ENCODE results near the gene HEMK1. TPM values are rescaled to one million over a fixed set of nuclear protein-coding genes. Genes with fewer than 3 reads are reported as not detected.

The HEMK1 gene
- total RNA-seq, 1 experiment from 2014 or later: 12.5 TPM

DNA sequence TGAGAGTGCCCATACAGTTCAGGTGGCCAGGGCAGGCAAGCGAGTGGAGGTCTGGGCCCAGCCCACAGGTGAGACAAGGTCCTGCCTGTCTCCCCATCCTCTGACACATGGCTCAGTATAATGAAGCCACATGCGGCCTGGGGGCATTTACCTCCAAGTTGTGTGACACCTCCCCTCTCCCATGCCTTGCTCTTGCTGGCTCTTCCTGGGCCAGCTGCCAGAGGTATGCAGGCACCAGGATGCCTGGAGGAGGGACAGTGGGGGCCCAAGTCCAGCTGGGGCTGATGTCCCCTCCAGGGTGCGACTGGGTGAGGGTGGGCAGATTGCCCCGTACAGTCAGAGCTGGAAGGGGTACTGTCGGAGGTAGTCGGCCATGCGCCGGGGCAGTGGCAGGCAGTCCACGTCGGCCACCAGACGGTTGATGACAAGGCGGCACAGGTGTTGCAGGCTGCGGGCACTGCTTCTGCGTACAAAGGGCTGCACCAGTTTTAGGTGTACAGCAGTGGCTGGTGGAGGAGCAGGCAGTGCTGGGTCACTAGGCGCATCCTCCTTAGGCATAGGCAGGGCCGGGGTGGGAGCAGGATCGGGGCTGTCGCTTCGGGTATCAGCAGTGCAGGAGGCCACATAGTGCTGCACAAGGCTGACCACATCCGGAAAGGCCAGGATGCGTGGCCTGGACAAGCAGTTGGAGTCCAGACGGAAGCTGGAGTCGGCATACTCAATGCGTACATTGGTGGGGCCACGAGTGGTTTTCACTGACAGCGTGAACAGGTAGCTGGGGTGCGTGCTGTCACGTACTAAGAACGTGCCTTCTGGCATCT lies 38.2 kb downstream of the HEMK1 start:
- peaks cover 30% of the 10 kb centered on the region for H3K27me3 Mint-ChIP-seq (ENCODE audit: low read depth)
- no peak overlapping the region for H3K27ac ChIP-seq (ENCODE audit: insufficient read length, low read depth, low read length)
- H2BK120ac ChIP-seq (ENCODE audit: low read depth, low read length, poor library complexity, severe bottlenecking): no peak overlapping the region
- H3K79me1 ChIP-seq (ENCODE audit: insufficient read depth, low read depth, low read length, poor library complexity, severe bottlenecking): no peaks in the 10 kb centered on the region
- no peak overlapping the region for H3K4me3 Mint-ChIP-seq
- no peak overlapping the region for H4K91ac ChIP-seq (ENCODE audit: insufficient read length, low read depth, low read length)
- H3K4me1 Mint-ChIP-seq: peaks cover 13 to 16% of the 10 kb centered on the region in 2 experiments
- H3K4ac ChIP-seq (ENCODE audit: low read depth, low read length): no peak overlapping the region
- H3K14ac ChIP-seq (ENCODE audit: insufficient read depth, low read length): no peak overlapping the region
- peaks cover 5% of the 10 kb centered on the region; the same call in 1 of the 2 replicates for H3K27me3 ChIP-seq (ENCODE audit: insufficient read depth, low read length)
- no peak overlapping the region for H3K4me2 ChIP-seq (ENCODE audit: insufficient read depth, insufficient read length, low read length)
- peaks cover 0 to 1% (median 0%) of the 10 kb centered on the region in 3 experiments; a peak in 1 of 7 replicates for H3K36me3 Mint-ChIP-seq (ENCODE audit: insufficient read depth in 1 of 3, low read depth in 3 of 3)
- H3K79me2 ChIP-seq (ENCODE audit: insufficient read depth, low read length): no peaks in the 10 kb centered on the region
- H3K9ac ChIP-seq (ENCODE audit: extremely low read depth, insufficient read length, low read length): no peak overlapping the region
- no peak overlapping the region for H2BK5ac ChIP-seq (ENCODE audit: insufficient read length, low read length)
- no peak overlapping the region for H4K8ac ChIP-seq (replicated peaks; ENCODE audit: insufficient read length, low read depth, low read length)
- WGBS (ENCODE audit: extremely low coverage, insufficient read length, low lambda C conversion rate): no CpG with 5 or more reads among the region's 29 CpGs
- H3K27ac Mint-ChIP-seq: no peak overlapping the region
- H2BK20ac ChIP-seq (ENCODE audit: low read depth, low read length, poor library complexity, severe bottlenecking): no peak overlapping the region
- no peaks in the 10 kb centered on the region for H3K9me3 Mint-ChIP-seq
- H4K20me1 ChIP-seq (ENCODE audit: control insufficient read depth, insufficient read depth, insufficient read length): no peaks in the 10 kb centered on the region
- H2AFZ ChIP-seq (ENCODE audit: low read length): no peak overlapping the region
- no peak overlapping the region for H4K5ac ChIP-seq (ENCODE audit: insufficient read length, low read depth, low read length)
- no peak overlapping the region for H2AK5ac ChIP-seq (ENCODE audit: insufficient read length, low read length)
- no peak overlapping the region for H3T11ph ChIP-seq (ENCODE audit: low read length)
- no peak overlapping the region for H3K18ac ChIP-seq (ENCODE audit: insufficient read length, low read depth, low read length)
- TF ChIP-seq, protein P1, sequence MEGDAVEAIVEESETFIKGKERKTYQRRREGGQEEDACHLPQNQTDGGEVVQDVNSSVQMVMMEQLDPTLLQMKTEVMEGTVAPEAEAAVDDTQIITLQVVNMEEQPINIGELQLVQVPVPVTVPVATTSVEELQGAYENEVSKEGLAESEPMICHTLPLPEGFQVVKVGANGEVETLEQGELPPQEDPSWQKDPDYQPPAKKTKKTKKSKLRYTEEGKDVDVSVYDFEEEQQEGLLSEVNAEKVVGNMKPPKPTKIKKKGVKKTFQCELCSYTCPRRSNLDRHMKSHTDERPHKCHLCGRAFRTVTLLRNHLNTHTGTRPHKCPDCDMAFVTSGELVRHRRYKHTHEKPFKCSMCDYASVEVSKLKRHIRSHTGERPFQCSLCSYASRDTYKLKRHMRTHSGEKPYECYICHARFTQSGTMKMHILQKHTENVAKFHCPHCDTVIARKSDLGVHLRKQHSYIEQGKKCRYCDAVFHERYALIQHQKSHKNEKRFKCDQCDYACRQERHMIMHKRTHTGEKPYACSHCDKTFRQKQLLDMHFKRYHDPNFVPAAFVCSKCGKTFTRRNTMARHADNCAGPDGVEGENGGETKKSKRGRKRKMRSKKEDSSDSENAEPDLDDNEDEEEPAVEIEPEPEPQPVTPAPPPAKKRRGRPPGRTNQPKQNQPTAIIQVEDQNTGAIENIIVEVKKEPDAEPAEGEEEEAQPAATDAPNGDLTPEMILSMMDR (conservative IDR thresholded peaks at IDR 0.05): no peak
- H3K9me3 ChIP-seq (ENCODE audit: control insufficient read depth, low read depth, low read length): no peaks in the 10 kb centered on the region
- peaks cover 12% of the 10 kb centered on the region for H3K23me2 ChIP-seq (ENCODE audit: insufficient read length, low read depth, low read length, poor library complexity, severe bottlenecking)
- no peak for DNase-seq
- H2BK15ac ChIP-seq (ENCODE audit: low read depth, low read length): no peak overlapping the region
- H3K4me1 ChIP-seq (ENCODE audit: insufficient read depth, low read length): no peaks in the 10 kb centered on the region
- no peak overlapping the region for H3K56ac ChIP-seq (ENCODE audit: insufficient read length, low read depth, low read length)
- H2BK12ac ChIP-seq (ENCODE audit: insufficient read length, low read depth, low read length): no peak overlapping the region
- H3K23ac ChIP-seq (ENCODE audit: insufficient read length, low read depth, low read length): no peak overlapping the region

Data from H9 (cell line).